GM23338 (cell line): Measurements from ENCODE around the gene B3GALNT2. TPM values are rescaled to one million over a fixed set of nuclear protein-coding genes. Genes with fewer than 3 reads are reported as not detected.
A peak's percentile ranks its signal among the peaks of the same experiment; 100 is the strongest.

Experiments used
- ATAC-seq: fragments of 200-7000 bp; cut with Tn5 transposase; 3 replicates; pipeline ENCODE4 v1.9.1; 2020
- DNase-seq: peaks from one replicate; pipeline ENCODE4 v3.0.0-alpha.2; 2015; ENCODE audit warnings: low spot score
- H2AFZ ChIP-seq: fragments of 200-600 bp; sonication (generic); 2 replicates; pipeline ENCODE4 v1.8.0; 2016; ENCODE audit warnings: antibody characterized with exemption, mild to moderate bottlenecking, moderate library complexity
- H3F3A ChIP-seq: fragments of 200-600 bp; sonication (generic); replicated peaks from 2 replicates; pipeline ENCODE4 v1.8.0; 2017; ENCODE audit warnings: antibody characterized with exemption, mixed run types, low read depth
- H3K27ac ChIP-seq: fragments of 200-600 bp; sonication (generic); 2 replicates; pipeline ENCODE4 v1.6.1; 2016; ENCODE audit warnings: low read depth
- H3K27me3 ChIP-seq: fragments of 200-600 bp; sonication (generic); 2 replicates; pipeline ENCODE4 v1.8.0; 2016; ENCODE audit warnings: mild to moderate bottlenecking, mixed run types, moderate library complexity; ENCODE audit not compliant: insufficient read depth
- H3K36me3 ChIP-seq: fragments of 200-600 bp; sonication (generic); 2 replicates; pipeline ENCODE4 v1.8.0; 2016; ENCODE audit warnings: mild to moderate bottlenecking; ENCODE audit not compliant: insufficient read depth
- H3K4me1 ChIP-seq: fragments of 200-600 bp; sonication (generic); 2 replicates; pipeline ENCODE4 v1.8.0; 2016; ENCODE audit warnings: mild to moderate bottlenecking, moderate library complexity; ENCODE audit not compliant: insufficient read depth
- H3K4me2 ChIP-seq: fragments of 200-600 bp; sonication (generic); 2 replicates; pipeline ENCODE4 v1.7.1; 2017; ENCODE audit warnings: mixed run types
- H3K4me3 ChIP-seq: fragments of 200-600 bp; sonication (generic); 2 replicates; pipeline ENCODE4 v1.6.1; 2016; ENCODE audit warnings: mixed run types
- H3K79me2 ChIP-seq: fragments of 200-600 bp; sonication (generic); replicated peaks from 2 replicates; pipeline ENCODE4 v1.8.0; 2017; ENCODE audit warnings: mild to moderate bottlenecking; ENCODE audit not compliant: insufficient read depth
- H3K9me2 ChIP-seq: fragments of 200-600 bp; sonication (generic); 2 replicates; pipeline ENCODE4 v1.8.0; 2017; ENCODE audit not compliant: insufficient read depth
- H4K20me1 ChIP-seq: fragments of 200-600 bp; sonication (generic); replicated peaks from 2 replicates; pipeline ENCODE4 v1.8.0; 2017; ENCODE audit warnings: mild to moderate bottlenecking; ENCODE audit not compliant: insufficient read depth
- H3K27ac Mint-ChIP-seq: 2 replicates; pipeline ENCODE4 v1.8.0; 2020; ENCODE audit warnings: inconsistent platforms, mild to moderate bottlenecking, moderate library complexity, mixed read lengths
- H3K27me3 Mint-ChIP-seq: 3 replicates; pipeline ENCODE4 v1.8.0; 2022; ENCODE audit warnings: low read depth, mild to moderate bottlenecking, moderate library complexity, mixed read lengths, inconsistent platforms; ENCODE audit not compliant: insufficient read depth, poor library complexity
- H3K36me3 Mint-ChIP-seq: 3 replicates; pipeline ENCODE4 v1.8.0; 2021; ENCODE audit warnings: low read depth, mild to moderate bottlenecking, inconsistent platforms, moderate library complexity, mixed read lengths
- H3K4me1 Mint-ChIP-seq: 3 replicates; pipeline ENCODE4 v1.8.0; 2020; ENCODE audit warnings: mild to moderate bottlenecking, inconsistent platforms, mixed read lengths
- H3K4me3 Mint-ChIP-seq: 3 replicates; pipeline ENCODE4 v1.8.0; 2021; ENCODE audit warnings: moderate library complexity, mild to moderate bottlenecking, inconsistent platforms, mixed read lengths
- H3K9me3 Mint-ChIP-seq: 3 replicates; pipeline ENCODE4 v1.8.0; 2020; ENCODE audit warnings: moderate library complexity, mild to moderate bottlenecking, inconsistent platforms, mixed read lengths
- EZH2phosphoT487 ChIP-seq: fragments of 200-600 bp; sonication (generic); IDR thresholded peaks from one replicate; pipeline ENCODE4 v1.8.1; 2018; ENCODE audit warnings: antibody characterized with exemption; ENCODE audit not compliant: unreplicated experiment
- JUNB ChIP-seq: IDR thresholded peaks from one replicate; pipeline ENCODE4 v1.6.1; 2016; ENCODE audit warnings: antibody characterized with exemption; ENCODE audit not compliant: unreplicated experiment
- NANOG ChIP-seq: IDR thresholded peaks from 2 replicates; pipeline ENCODE4 v1.6.1; 2016; ENCODE audit warnings: antibody characterized with exemption, borderline replicate concordance
- ZNF331 ChIP-seq: fragments of 250-450 bp; sonication (Bioruptor Pico); IDR thresholded peaks from 2 replicates; pipeline ENCODE4 v1.5.0; 2020; ENCODE audit warnings: low read depth, mild to moderate bottlenecking, moderate library complexity
- polyA plus RNA-seq: library from polyadenylated mRNA; unstranded; fragments of >200 nt; fragmentation: Nextera tagmentation; extraction: Ambion mirVana; gene quantifications from 2 replicates; pipeline ENCODE4 v1.2.1, GENCODE V29; 2016
- total RNA-seq: library from RNA; depleted of rRNA; stranded (reverse); fragments of >200 nt; shearing (Covaris generic); gene quantifications from 2 replicates; pipeline ENCODE4 v1.2.3, GENCODE V29; 2014
- TF ChIP-seq, protein P1 (sequence below): IDR thresholded peaks from one replicate; pipeline ENCODE4 v1.6.1; 2018; ENCODE audit warnings: antibody characterized with exemption; ENCODE audit not compliant: unreplicated experiment
- TF ChIP-seq, protein P2 (sequence below): fragments of 250-450 bp; sonication (Bioruptor Pico); IDR thresholded peaks from 2 replicates; pipeline ENCODE4 v1.5.0; 2020; ENCODE audit warnings: mild to moderate bottlenecking, moderate library complexity

B3GALNT2 gene
- total and polyA plus RNA-seq, 2 experiments from 2014 or later, result 14.4 to 48.8 TPM

DNA sequence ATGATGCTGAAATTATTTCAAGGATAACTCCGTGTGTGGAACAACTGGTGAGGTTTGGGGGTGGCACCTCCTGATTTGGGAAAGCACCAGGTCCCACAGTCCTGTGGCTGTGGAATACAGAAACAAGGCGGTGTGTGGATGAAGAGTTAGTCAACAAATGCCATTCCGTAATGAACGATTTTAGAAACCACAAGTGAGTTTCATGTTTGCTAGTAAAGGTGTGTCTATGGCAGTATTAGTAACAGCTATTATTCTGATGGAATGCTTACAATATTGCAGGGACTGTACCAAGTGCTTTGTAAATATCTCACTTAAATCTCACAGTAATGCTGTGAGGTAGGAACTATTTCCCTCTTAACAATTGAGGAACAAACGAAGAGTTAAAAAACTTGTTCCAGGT, 53.8 kb downstream of the B3GALNT2 start:
- H3K4me1 Mint-ChIP-seq, result peaks cover 3% of the 10 kb centered on the region; the same call in 2 of the 3 replicates
- H3K27me3 Mint-ChIP-seq, result peaks cover 4% of the 10 kb centered on the region
- Histone ChIP-seq H3K4me2 (no peak overlapping the region), H4K20me1 (no peaks in the 10 kb centered on the region; the same call in 1 of the 2 replicates), H3F3A (peaks cover 6% of the 10 kb centered on the region; the same call in 1 of the 2 replicates), H2AFZ (no peak overlapping the region), H3K4me3 (no peak overlapping the region), H3K79me2 (no peaks in the 10 kb centered on the region), H3K36me3 (peaks cover 30% of the 10 kb centered on the region), H3K9me2 (no peaks in the 10 kb centered on the region), H3K27ac (peak overlapping the region; percentile 78), H3K4me1 (no peaks in the 10 kb centered on the region), H3K27me3 (no peaks in the 10 kb centered on the region)
- ATAC-seq, result no peak
- H3K9me3 Mint-ChIP-seq, result no peaks in the 10 kb centered on the region
- TF ChIP-seq, protein P1, sequence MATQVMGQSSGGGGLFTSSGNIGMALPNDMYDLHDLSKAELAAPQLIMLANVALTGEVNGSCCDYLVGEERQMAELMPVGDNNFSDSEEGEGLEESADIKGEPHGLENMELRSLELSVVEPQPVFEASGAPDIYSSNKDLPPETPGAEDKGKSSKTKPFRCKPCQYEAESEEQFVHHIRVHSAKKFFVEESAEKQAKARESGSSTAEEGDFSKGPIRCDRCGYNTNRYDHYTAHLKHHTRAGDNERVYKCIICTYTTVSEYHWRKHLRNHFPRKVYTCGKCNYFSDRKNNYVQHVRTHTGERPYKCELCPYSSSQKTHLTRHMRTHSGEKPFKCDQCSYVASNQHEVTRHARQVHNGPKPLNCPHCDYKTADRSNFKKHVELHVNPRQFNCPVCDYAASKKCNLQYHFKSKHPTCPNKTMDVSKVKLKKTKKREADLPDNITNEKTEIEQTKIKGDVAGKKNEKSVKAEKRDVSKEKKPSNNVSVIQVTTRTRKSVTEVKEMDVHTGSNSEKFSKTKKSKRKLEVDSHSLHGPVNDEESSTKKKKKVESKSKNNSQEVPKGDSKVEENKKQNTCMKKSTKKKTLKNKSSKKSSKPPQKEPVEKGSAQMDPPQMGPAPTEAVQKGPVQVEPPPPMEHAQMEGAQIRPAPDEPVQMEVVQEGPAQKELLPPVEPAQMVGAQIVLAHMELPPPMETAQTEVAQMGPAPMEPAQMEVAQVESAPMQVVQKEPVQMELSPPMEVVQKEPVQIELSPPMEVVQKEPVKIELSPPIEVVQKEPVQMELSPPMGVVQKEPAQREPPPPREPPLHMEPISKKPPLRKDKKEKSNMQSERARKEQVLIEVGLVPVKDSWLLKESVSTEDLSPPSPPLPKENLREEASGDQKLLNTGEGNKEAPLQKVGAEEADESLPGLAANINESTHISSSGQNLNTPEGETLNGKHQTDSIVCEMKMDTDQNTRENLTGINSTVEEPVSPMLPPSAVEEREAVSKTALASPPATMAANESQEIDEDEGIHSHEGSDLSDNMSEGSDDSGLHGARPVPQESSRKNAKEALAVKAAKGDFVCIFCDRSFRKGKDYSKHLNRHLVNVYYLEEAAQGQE, result no peak
- TF ChIP-seq EZH2phosphoT487, result no peak
- TF ChIP-seq JUNB, result no peak
- no peak for TF ChIP-seq ZNF331 (CRISPR knock-in tag)
- TF ChIP-seq, protein P2, sequence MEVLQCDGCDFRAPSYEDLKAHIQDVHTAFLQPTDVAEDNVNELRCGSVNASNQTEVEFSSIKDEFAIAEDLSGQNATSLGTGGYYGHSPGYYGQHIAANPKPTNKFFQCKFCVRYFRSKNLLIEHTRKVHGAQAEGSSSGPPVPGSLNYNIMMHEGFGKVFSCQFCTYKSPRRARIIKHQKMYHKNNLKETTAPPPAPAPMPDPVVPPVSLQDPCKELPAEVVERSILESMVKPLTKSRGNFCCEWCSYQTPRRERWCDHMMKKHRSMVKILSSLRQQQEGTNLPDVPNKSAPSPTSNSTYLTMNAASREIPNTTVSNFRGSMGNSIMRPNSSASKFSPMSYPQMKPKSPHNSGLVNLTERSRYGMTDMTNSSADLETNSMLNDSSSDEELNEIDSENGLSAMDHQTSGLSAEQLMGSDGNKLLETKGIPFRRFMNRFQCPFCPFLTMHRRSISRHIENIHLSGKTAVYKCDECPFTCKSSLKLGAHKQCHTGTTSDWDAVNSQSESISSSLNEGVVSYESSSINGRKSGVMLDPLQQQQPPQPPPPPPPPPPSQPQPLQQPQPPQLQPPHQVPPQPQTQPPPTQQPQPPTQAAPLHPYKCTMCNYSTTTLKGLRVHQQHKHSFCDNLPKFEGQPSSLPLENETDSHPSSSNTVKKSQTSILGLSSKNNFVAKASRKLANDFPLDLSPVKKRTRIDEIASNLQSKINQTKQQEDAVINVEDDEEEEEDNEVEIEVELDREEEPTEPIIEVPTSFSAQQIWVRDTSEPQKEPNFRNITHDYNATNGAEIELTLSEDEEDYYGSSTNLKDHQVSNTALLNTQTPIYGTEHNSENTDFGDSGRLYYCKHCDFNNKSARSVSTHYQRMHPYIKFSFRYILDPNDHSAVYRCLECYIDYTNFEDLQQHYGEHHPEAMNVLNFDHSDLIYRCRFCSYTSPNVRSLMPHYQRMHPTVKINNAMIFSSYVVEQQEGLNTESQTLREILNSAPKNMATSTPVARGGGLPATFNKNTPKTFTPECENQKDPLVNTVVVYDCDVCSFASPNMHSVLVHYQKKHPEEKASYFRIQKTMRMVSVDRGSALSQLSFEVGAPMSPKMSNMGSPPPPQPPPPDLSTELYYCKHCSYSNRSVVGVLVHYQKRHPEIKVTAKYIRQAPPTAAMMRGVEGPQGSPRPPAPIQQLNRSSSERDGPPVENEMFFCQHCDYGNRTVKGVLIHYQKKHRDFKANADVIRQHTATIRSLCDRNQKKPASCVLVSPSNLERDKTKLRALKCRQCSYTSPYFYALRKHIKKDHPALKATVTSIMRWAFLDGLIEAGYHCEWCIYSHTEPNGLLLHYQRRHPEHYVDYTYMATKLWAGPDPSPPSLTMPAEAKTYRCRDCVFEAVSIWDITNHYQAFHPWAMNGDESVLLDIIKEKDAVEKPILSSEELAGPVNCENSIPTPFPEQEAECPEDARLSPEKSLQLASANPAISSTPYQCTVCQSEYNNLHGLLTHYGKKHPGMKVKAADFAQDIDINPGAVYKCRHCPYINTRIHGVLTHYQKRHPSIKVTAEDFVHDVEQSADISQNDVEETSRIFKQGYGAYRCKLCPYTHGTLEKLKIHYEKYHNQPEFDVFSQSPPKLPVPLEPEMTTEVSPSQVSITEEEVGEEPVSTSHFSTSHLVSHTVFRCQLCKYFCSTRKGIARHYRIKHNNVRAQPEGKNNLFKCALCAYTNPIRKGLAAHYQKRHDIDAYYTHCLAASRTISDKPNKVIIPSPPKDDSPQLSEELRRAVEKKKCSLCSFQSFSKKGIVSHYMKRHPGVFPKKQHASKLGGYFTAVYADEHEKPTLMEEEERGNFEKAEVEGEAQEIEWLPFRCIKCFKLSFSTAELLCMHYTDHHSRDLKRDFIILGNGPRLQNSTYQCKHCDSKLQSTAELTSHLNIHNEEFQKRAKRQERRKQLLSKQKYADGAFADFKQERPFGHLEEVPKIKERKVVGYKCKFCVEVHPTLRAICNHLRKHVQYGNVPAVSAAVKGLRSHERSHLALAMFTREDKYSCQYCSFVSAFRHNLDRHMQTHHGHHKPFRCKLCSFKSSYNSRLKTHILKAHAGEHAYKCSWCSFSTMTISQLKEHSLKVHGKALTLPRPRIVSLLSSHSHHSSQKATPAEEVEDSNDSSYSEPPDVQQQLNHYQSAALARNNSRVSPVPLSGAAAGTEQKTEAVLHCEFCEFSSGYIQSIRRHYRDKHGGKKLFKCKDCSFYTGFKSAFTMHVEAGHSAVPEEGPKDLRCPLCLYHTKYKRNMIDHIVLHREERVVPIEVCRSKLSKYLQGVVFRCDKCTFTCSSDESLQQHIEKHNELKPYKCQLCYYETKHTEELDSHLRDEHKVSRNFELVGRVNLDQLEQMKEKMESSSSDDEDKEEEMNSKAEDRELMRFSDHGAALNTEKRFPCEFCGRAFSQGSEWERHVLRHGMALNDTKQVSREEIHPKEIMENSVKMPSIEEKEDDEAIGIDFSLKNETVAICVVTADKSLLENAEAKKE, result no peak
- no peak for TF ChIP-seq NANOG
- H3K4me3 Mint-ChIP-seq, result no peak overlapping the region
- H3K36me3 Mint-ChIP-seq, result peaks cover 68% of the 10 kb centered on the region
- no peak for DNase-seq
- H3K27ac Mint-ChIP-seq, result peak overlapping the region; percentile 93
